Stimulated activated CD8-positive, alpha-beta memory T cell treated with anti-CD3 and anti-CD28 coated beads, Interleukin-4, amount 100 ng/mL, for 1 hour (primary cell): ENCODE measurements around the gene CYP11A1.
A peak's percentile ranks its signal among the peaks of the same experiment; 100 is the strongest.

Experiments used
- DNase-seq, 2 donors: peaks; one replicate each; pipeline ENCODE4 v3.0.0-alpha.2; 2020; ENCODE audit warnings: low read depth in 2 of 2, low spot score in 1 of 2

The CYP11A1 gene

DNA sequence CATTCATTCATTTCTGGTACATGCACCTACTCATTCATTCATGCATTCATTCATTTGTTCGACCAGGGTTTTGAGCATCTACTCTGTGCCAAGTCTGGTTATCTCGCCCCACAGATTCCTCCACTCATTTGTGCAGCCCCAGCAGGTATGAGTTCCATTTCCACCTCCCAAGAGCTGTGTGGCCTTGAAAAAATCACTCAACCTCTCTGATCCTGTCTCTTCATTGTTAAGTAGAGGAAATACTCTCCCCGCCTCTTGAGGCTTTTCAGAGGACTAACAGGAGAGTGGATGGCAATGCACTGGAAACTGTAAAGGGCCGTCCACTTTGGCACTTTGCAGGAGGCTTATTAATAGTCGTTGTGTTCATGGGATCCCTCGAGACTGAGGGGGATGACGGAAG, 61.8 kb downstream of the CYP11A1 start:
- no peak for DNase-seq

DNA sequence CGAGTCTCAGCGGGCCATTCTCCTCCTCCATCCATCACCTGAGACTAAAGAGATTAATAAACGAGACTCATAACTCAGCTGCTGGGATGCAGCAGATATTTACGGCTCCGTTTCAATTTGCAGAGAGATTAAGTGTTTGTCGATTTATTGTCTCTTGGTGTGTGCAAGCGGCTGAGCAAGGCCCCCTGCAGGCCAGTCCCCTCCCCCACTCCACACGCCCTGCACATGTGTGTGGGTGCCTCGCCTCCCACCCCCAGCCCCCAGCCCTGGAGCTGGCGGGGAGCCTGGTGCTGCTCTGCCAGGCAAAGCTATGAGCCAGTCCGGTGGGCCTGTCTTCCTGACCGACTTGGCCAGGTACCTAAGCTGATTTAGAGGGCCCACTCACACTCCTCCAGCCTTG, 63.0 kb downstream of the CYP11A1 start:
- no peak for DNase-seq

DNA sequence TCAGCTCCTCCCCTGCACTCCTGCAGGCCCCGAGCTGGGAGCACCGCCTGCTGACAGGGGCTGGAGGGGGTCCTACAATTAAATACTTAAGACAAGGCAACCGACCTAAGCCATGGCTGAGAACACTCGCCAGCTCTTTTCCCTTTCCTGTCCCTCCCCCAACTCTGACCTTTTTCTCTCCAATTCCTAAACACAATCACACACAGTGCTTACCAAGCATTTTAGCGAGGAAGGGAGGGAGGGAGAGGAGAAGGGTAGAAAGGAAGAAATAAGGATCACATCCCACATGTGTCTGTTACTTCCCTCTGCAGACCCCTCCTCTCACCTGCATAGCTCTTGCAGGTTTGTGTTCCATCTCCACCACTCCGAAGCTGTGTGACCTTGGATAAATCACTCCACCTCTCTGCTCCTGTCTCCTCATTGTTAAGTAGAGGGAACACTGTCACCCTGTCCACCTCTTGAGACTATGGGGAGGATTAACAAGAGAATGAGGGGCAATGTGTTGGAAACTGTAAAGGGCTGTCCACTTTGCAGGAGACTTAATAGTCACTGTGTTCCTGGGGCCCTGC, 63.6 kb downstream of the CYP11A1 start:
- no peak for DNase-seq

DNA sequence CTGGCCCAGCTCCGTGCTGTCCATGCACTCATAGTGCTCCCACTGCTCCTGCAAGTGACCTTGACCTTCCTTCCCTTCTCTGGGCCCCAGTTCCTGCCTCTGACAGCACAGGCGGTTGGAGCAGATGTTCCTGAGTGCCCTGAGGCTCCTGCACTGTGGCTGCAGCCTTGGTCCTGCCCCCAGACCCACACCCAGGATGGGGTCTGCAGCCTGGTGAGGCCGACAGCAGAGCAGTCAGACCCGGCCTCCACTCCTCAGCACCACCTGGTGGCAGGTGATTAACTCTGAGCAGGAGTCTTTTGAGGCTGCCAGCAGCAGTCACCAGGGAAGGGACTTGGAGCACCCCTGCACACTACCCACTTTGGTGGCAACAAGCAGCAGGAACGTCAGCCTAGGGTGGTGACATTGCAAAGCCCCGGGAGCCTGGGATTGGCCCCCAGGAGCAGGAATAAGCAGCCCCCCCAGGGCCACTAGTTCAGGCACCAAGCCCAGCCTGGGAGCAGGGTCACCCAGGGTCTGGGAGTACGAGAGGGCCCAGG, 64.6 kb downstream of the CYP11A1 start:
- DNase-seq = no peak

DNA sequence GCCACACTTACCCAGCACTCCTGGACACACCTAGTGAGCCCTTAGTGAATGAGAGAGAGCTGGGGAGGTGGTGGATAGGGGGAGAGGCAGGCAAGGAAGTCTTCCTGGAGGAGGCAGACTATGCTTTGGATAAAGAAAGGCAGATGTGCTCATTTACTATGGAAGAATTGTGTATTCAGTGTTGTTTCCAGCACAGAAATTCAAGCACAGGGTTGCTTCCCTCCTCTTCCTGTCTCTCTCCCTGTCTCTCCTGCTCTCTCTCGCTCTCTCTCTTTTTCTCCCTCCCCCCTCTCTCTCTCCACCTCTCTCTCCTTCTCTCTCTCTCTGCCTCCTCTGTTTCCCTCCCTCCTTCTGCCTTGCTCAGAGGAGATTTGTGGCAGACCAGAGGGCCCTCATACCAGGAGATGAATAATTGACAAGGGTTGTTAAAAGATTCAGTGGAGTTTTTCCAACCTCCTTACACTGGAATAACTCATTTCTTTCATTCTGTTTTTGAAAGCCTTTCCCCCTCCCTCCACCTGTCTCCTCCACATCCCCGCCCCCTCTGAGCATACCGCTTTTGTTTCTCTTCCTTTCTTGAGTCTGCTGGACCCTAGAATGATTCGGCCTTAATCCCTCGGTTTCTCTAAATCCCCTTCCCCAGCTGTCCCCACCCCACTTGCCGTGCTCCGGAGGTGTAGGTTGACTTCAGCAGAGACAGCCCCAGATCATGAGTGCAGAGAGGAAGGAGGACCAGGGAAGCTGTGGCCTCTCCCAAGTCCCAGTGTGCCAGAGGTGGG, 65.7 kb downstream of the CYP11A1 start:
- DNase-seq = no peak

DNA sequence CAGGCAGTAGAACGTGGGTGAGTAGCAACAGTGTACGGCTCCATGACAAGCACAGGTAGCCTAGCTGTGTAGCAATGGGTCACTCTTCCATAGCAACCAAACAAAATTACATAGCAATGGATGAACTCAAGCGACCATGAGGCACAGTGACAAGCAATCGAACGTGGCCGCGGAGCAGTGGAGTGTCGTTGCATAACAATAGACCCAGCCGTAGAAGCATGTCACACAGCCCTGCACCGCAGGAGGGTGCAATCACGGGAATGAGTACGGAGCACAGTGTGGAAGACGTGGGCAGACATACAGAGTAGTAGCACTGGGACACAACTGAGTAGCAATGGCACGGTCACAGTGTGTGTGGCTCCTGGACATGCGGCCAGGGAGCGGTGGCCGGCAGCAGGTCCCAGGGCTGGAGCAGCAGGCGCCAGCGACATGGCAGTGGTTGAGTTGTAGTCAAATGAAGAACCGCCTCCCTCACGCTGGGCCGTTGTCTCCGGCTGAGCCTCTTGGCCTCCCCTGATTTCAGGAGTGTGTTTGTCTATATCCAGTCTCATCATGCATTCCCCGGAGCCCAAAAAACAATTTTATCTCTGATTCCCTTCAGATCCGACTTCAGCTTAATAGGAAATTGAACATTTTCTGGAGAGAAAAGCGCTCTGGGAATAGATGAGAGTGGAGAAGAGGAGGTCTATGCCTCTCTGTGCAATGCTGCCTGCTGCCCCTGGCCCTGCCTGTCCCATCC, 67.2 kb downstream of the CYP11A1 start:
- no peak for DNase-seq

DNA sequence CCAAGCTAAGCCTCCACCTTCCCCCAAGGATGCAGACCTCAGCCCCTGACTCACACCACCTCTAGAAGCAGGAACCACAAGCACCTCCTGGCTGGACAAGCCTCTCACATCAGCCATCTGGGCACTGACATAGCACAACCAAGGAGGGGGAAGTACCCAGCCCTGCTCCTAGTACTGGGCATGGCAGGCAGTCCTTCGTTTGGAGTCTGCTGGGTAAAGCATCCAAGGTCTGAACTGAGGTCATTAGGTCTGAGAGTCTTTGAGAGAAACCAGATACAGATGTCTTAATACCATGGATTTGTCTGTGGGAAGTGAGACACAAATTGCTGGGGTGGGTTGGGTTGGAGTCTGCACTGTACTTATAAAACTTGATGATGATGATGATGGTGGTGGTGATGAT, 69.6 kb downstream of the CYP11A1 start:
- DNase-seq = no peak

DNA sequence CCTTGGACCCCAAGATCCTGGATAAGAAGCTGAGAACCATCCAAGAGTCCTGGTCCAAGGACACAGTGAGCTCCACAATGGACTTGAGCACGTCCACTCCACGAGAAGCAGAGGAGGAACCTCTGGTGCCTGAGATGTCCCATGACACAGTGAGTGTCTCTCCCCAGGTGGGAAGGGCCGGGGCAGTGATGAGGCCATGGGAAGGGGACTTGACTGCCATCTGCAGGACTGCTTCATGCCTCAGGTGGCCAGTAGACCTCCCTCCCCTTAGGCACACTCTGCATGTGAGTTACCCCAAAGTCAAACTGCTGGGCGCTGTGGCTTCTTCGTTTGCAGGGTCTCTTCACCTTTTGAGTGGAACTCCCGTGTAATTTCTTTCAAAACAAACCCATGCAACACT, 71.6 kb downstream of the CYP11A1 start:
- DNase-seq = no peak

DNA sequence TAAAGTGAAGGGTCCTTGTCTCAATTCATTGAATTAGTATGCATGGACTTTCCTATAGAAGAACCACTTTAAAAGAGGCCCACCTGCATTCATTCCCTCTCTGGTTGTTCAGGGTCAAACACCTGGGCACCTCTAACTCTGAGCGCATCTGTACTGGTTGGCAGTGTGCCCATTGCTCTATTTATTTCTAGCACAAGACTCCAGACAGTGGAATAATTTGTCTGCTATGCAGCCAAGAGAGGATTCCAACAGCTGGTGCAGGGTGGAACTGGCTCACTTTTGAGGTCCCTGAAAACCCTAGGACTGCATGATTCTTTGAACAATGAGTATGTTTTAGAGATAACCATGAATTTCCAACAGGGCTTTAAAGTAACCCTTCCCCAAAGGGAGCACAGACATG, 73.4 kb downstream of the CYP11A1 start:
- DNase-seq = no peak

DNA sequence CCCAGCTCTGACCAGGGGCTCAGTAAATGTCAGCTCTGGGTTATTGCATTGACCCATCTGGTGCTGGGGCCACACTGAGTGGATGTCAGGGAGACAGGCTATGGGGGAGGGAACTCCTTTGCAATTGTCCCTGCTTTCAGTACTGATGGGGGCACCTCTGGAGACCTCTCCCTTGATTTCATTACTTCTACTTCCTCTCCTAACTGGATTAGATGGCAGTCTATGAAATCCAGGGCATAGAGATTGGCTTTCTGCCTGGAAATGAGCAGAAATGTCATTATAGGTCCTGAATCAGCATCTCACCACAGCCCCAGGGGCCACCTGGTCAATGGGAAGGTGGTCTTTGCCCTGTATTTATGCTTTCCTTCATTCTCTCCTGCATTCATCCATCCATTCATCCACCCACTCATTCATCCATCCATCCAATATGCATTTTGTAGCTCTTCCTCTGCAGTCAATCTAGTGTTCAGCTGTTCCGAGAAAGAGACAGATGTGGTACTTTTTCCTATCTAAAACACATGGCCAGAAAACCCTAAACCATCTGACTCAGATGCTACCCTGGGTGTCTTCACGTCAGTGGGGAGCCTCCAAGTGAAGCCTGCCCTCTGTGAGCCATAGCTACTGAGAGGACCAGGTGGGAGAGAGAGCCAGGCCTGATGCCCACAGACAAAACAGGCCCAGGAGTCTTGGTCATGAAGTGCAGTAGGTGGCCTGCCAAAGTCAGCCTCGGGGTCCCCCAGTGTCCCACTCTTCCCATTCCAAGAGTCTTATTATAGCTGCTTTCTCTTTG, 74.2 kb downstream of the CYP11A1 start:
- no peak for DNase-seq

DNA sequence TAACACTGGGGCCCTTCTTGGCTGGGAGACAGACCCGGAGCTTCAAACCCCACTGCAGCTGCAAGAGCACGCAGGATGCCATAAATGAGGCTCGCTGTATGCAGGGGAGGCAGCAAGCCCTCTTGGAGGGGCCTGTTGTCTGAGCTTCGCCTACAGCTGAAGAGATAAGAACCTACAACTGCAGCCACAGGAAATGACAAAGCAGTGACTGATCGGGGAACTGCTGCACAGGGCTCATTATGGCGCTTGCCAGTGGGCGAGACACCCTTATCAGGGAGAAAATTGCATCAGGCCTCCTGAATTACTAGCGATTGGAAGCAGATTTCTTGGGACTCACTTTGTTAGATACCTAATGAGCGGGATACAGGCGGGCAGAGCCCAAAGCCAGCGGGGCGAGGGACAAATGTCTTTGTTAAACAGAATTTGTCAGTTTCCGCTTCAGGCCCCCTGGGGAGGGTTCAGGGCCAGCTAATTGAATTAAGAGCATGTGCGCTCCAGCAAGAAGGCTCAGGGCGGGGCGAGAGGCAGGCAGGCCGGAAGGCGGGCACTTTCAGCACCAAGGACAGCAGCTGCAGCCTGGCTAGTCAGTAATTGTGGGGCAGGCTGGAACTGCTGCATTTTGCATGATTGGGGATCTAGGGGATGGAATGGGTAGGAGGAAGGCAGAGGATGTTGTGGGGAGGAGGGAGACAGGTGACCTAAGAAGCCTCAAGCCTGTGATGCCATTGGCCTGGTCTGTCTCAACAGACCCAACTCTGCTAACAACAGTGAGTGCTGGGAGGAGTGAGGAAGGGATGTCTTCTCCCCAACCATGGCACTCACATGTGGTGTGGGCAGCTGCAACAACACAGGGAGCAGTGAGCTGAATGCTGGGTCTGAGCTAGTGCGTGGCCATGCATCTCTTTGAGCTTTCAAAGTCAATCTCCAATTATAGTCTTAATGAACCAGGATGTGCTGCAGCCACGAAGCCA, 76.1 kb downstream of the CYP11A1 start:
- DNase-seq = peak; percentile 13 to 25

DNA sequence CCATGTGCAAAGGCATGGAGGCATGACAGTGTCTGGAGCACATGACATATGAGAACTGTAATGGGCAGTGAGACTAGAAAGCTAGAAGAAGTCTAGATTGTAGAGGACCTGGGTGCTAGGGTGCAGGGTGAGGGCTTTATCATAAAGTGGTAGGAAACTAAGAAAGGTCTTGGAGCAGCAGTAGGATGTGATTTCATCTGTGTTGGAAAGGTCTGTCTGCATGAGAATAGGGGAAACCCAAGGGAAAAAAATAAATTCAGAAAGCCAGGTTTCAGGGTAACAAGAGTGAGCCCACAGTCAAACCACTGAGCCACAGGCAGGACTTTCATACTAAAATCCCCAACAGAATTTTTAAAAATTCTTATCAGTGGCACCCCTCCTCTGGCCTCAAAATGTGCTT, 76.8 kb downstream of the CYP11A1 start:
- no peak for DNase-seq

DNA sequence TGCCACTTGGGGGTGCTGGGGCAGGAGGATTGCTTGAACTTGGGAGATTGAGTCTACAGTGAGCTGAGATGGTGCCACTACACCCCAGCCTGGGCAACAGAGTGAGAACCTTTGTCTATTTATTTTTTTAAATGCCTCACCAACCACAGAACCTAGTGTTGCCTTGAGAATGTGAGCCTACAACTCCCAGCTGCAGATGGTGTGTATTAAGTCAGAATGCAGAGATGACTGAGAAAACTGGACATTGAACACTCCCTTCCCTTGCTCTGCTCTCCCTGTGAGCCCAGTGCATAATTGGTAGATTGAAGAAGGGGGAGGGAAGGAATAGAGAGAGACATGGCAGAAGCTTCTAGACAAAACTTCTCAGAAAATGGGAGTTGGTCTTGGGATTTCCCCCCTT, 77.8 kb downstream of the CYP11A1 start:
- no peak for DNase-seq
